H9 (cell line): Measurements from ENCODE around the gene WWC1. TPM values are rescaled to one million over a fixed set of nuclear protein-coding genes. Genes with fewer than 3 reads are reported as not detected.

Experiments used
- DNase-seq: peaks from one replicate; pipeline ENCODE4 v3.0.0-alpha.2; 2017
- H2AFZ ChIP-seq: one replicate; pipeline ENCODE4 v1.6.1; 2013; ENCODE audit warnings: mild to moderate bottlenecking, low read length, control low read depth, moderate library complexity
- H2AK5ac ChIP-seq: 2 replicates; pipeline ENCODE4 v1.6.1; 2013; ENCODE audit warnings: low read length, control low read depth, mixed read lengths; ENCODE audit not compliant: insufficient read length
- H2BK120ac ChIP-seq: one replicate; pipeline ENCODE4 v1.6.1; 2013; ENCODE audit warnings: low read depth, mild to moderate bottlenecking, low read length, control low read depth, inconsistent platforms; ENCODE audit not compliant: poor library complexity, severe bottlenecking
- H2BK12ac ChIP-seq: 2 replicates; pipeline ENCODE4 v1.6.1; 2013; ENCODE audit warnings: low read length, control low read depth, mixed read lengths, low read depth; ENCODE audit not compliant: insufficient read length
- H2BK15ac ChIP-seq: 2 replicates; pipeline ENCODE4 v1.6.1; 2013; ENCODE audit warnings: low read depth, low read length, control low read depth
- H2BK20ac ChIP-seq: one replicate; pipeline ENCODE4 v1.6.1; 2013; ENCODE audit warnings: low read depth, mild to moderate bottlenecking, low read length, control low read depth, inconsistent platforms; ENCODE audit not compliant: poor library complexity, severe bottlenecking
- H2BK5ac ChIP-seq: 2 replicates; pipeline ENCODE4 v1.6.1; 2013; ENCODE audit warnings: low read length, control low read depth, mixed read lengths; ENCODE audit not compliant: insufficient read length
- H3K14ac ChIP-seq: 2 replicates; pipeline ENCODE4 v1.6.1; 2013; ENCODE audit warnings: low read length, control low read depth; ENCODE audit not compliant: insufficient read depth
- H3K18ac ChIP-seq: 2 replicates; pipeline ENCODE4 v1.6.1; 2013; ENCODE audit warnings: low read depth, mild to moderate bottlenecking, mixed read lengths, low read length, control low read depth; ENCODE audit not compliant: insufficient read length
- H3K23ac ChIP-seq: 2 replicates; pipeline ENCODE4 v1.6.1; 2013; ENCODE audit warnings: low read length, control low read depth, mixed read lengths, low read depth; ENCODE audit not compliant: insufficient read length
- H3K23me2 ChIP-seq: 2 replicates; pipeline ENCODE4 v1.6.1; 2013; ENCODE audit warnings: low read depth, mild to moderate bottlenecking, mixed read lengths, low read length, control low read depth; ENCODE audit not compliant: insufficient read length, poor library complexity, severe bottlenecking
- H3K27ac ChIP-seq: 2 replicates; pipeline ENCODE4 v1.5.1; 2013; ENCODE audit warnings: low read length, control low read depth, mixed read lengths, low read depth; ENCODE audit not compliant: insufficient read length
- H3K27me3 ChIP-seq: 2 replicates; pipeline ENCODE4 v1.6.1; 2013; ENCODE audit warnings: low read length, control low read depth, inconsistent platforms; ENCODE audit not compliant: insufficient read depth
- H3K4ac ChIP-seq: 2 replicates; pipeline ENCODE4 v1.6.1; 2013; ENCODE audit warnings: low read depth, mild to moderate bottlenecking, control low read depth, inconsistent platforms, low read length, moderate library complexity
- H3K4me1 ChIP-seq: 2 replicates; pipeline ENCODE4 v1.6.1; 2013; ENCODE audit warnings: low read length, control low read depth, inconsistent platforms; ENCODE audit not compliant: insufficient read depth
- H3K4me2 ChIP-seq: 2 replicates; pipeline ENCODE4 v1.6.1; 2013; ENCODE audit warnings: low read length, control low read depth, mixed read lengths; ENCODE audit not compliant: insufficient read length, insufficient read depth
- H3K56ac ChIP-seq: 2 replicates; pipeline ENCODE4 v1.6.1; 2013; ENCODE audit warnings: low read depth, mild to moderate bottlenecking, mixed read lengths, low read length, control low read depth; ENCODE audit not compliant: insufficient read length
- H3K79me1 ChIP-seq: 2 replicates; pipeline ENCODE4 v1.6.1; 2013; ENCODE audit warnings: low read depth, mild to moderate bottlenecking, moderate library complexity, low read length, control low read depth, inconsistent platforms; ENCODE audit not compliant: insufficient read depth, poor library complexity, severe bottlenecking
- H3K79me2 ChIP-seq: 2 replicates; pipeline ENCODE4 v1.6.1; 2013; ENCODE audit warnings: low read length, control low read depth, inconsistent platforms; ENCODE audit not compliant: insufficient read depth
- H3K9ac ChIP-seq: 2 replicates; pipeline ENCODE4 v1.6.1; 2013; ENCODE audit warnings: low read length, control low read depth, mixed read lengths; ENCODE audit not compliant: insufficient read length; ENCODE audit errors: extremely low read depth
- H3K9me3 ChIP-seq: one replicate; pipeline ENCODE4 v1.6.1; 2013; ENCODE audit warnings: low read depth, low read length, inconsistent platforms; ENCODE audit not compliant: control insufficient read depth
- H3T11ph ChIP-seq: one replicate; pipeline ENCODE4 v1.6.1; 2013; ENCODE audit warnings: mild to moderate bottlenecking, low read length, control low read depth, inconsistent platforms
- H4K20me1 ChIP-seq: one replicate; pipeline ENCODE4 v1.6.1; 2013; ENCODE audit not compliant: control insufficient read depth, insufficient read length, insufficient read depth
- H4K5ac ChIP-seq: 2 replicates; pipeline ENCODE4 v1.6.1; 2013; ENCODE audit warnings: low read depth, mild to moderate bottlenecking, mixed read lengths, low read length, control low read depth; ENCODE audit not compliant: insufficient read length
- H4K8ac ChIP-seq: replicated peaks from 2 replicates; pipeline ENCODE4 v1.6.1; 2013; ENCODE audit warnings: low read length, control low read depth, mixed read lengths, low read depth; ENCODE audit not compliant: insufficient read length
- H4K91ac ChIP-seq: 2 replicates; pipeline ENCODE4 v1.6.1; 2013; ENCODE audit warnings: low read depth, mild to moderate bottlenecking, moderate library complexity, mixed read lengths, low read length, control low read depth; ENCODE audit not compliant: insufficient read length
- H3K27ac Mint-ChIP-seq, 3 experiments: 2 replicates in 2 of 3; 3 replicates in 1 of 3; pipeline ENCODE4 v1.8.0; 2020 to 2021; ENCODE audit warnings: mixed read lengths in 3 of 3, mild to moderate bottlenecking in 1 of 3, moderate library complexity in 1 of 3
- H3K27me3 Mint-ChIP-seq: 2 replicates; pipeline ENCODE4 v1.8.0; 2021; ENCODE audit warnings: low read depth, mild to moderate bottlenecking, moderate library complexity, mixed read lengths
- H3K36me3 Mint-ChIP-seq, 3 experiments: 2 replicates in 2 of 3; 3 replicates in 1 of 3; pipeline ENCODE4 v1.8.0; 2020 to 2021; ENCODE audit warnings: low read depth in 3 of 3, mixed read lengths in 3 of 3; ENCODE audit not compliant: insufficient read depth in 1 of 3
- H3K4me1 Mint-ChIP-seq, 2 experiments: 2 replicates each; pipeline ENCODE4 v1.8.0; 2020; ENCODE audit warnings: mixed read lengths in 2 of 2
- H3K4me3 Mint-ChIP-seq, 2 experiments: 2 replicates in 1 of 2; 3 replicates in 1 of 2; pipeline ENCODE4 v1.8.0; 2020 to 2021; ENCODE audit warnings: mild to moderate bottlenecking in 2 of 2, mixed read lengths in 2 of 2, moderate library complexity in 1 of 2
- H3K9me3 Mint-ChIP-seq, 2 experiments: 2 replicates in 1 of 2; 3 replicates in 1 of 2; pipeline ENCODE4 v1.8.0; 2020; ENCODE audit warnings: mild to moderate bottlenecking in 2 of 2, mixed read lengths in 2 of 2, moderate library complexity in 1 of 2
- WGBS: extraction: QIAGEN DNeasy Blood & Tissue Kit; methylation state at CpG from one replicate; pipeline ENCODE4 v1.1.7; 2013; ENCODE audit warnings: missing lambda C conversion rate, low lambda C conversion rate, mixed read lengths; ENCODE audit not compliant: insufficient read length; ENCODE audit errors: extremely low coverage; 5-methylcytosine and 5-hydroxymethylcytosine counted together
- total RNA-seq: library from RNA; stranded (reverse); gene quantifications from 2 replicates; pipeline ENCODE4 v1.2.1, GENCODE V29; 2021
- TF ChIP-seq, protein P1 (sequence below): fragments of 200-600 bp; sonication (generic); conservative IDR thresholded peaks from 3 replicates; pipeline ENCODE4 v1.8.0; 2021; ENCODE audit warnings: antibody characterized with exemption, mild to moderate bottlenecking

Gene WWC1
- total RNA-seq, 1 experiment from 2014 or later = 28.2 TPM

DNA sequence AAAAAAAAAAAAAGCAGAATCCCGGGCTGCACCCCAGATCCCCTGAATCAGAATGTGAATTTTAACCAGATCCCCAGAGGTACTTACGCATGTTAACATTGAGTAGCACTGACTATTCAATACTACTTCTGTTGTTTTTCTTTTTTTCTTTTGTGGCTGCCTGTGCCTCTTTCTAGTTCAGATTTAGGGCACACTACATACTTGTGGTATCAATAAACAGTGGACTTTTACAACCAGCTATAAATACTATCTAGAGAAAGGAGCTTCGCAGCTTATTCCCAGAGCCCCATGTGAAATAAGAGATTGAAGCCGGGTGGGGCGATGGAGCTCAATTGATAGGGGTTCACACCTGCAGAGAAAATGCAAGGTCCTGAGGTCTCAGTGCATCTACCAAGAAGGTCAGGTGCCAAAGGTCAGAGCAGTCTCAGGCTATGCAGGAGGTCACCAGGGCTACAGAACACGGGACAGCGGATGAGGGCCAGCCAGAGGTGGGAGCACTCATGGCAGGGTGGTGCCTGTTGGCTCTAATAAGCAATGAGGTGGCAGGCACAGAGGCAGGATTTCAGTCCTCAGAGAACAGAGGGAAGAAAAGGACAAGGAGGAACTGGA is 22.3 kb downstream of the WWC1 start:
- Mint-ChIP-seq H3K27me3 (peaks cover 15% of the 10 kb centered on the region), H3K4me3 (no peak overlapping the region), H3K4me1 (peaks cover 33 to 51% of the 10 kb centered on the region in 2 experiments), H3K36me3 (peaks cover 0 to 2% (median 0%) of the 10 kb centered on the region in 3 experiments; a peak in 1 of 7 replicates), H3K9me3 (no peaks in the 10 kb centered on the region; a peak in 1 of 5 replicates), H3K27ac (no peak overlapping the region)
- Histone ChIP-seq H4K91ac (no peak overlapping the region), H3K4me1 (no peaks in the 10 kb centered on the region), H3K27ac (no peak overlapping the region), H2AFZ (no peak overlapping the region), H2BK15ac (no peak overlapping the region), H3T11ph (no peak overlapping the region), H4K8ac (no peak overlapping the region), H3K14ac (no peak overlapping the region), H4K20me1 (no peaks in the 10 kb centered on the region), H2BK20ac (no peak overlapping the region), H2BK120ac (no peak overlapping the region), H3K18ac (no peak overlapping the region), H3K79me2 (no peaks in the 10 kb centered on the region), H4K5ac (no peak overlapping the region), H2BK5ac (no peak overlapping the region), H2AK5ac (no peak overlapping the region), H3K27me3 (peaks cover 7% of the 10 kb centered on the region; the same call in 1 of the 2 replicates), H2BK12ac (no peak overlapping the region), H3K4me2 (no peak overlapping the region), H3K79me1 (no peaks in the 10 kb centered on the region), H3K9ac (no peak overlapping the region), H3K23me2 (no peaks in the 10 kb centered on the region), H3K9me3 (no peaks in the 10 kb centered on the region), H3K4ac (no peak overlapping the region), H3K23ac (no peak overlapping the region), H3K56ac (no peak overlapping the region)
- DNase-seq = no peak
- TF ChIP-seq, protein P1, sequence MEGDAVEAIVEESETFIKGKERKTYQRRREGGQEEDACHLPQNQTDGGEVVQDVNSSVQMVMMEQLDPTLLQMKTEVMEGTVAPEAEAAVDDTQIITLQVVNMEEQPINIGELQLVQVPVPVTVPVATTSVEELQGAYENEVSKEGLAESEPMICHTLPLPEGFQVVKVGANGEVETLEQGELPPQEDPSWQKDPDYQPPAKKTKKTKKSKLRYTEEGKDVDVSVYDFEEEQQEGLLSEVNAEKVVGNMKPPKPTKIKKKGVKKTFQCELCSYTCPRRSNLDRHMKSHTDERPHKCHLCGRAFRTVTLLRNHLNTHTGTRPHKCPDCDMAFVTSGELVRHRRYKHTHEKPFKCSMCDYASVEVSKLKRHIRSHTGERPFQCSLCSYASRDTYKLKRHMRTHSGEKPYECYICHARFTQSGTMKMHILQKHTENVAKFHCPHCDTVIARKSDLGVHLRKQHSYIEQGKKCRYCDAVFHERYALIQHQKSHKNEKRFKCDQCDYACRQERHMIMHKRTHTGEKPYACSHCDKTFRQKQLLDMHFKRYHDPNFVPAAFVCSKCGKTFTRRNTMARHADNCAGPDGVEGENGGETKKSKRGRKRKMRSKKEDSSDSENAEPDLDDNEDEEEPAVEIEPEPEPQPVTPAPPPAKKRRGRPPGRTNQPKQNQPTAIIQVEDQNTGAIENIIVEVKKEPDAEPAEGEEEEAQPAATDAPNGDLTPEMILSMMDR = no peak
- no CpG with 5 or more reads among the region's 7 CpGs for WGBS
